GM21529 (cell line): ENCODE data around the gene PIP4K2A.

ENCODE experiments used
- ATAC-seq: cut with Tn5 transposase; IDR thresholded peaks from one replicate; pipeline ENCODE4 v1.9.1; 2021; ENCODE audit not compliant: unreplicated experiment

PIP4K2A gene

GRCh38 chr10:22643116-22643515 lies 71.3 kb downstream of the PIP4K2A start:
- ATAC-seq: no peak

DNA sequence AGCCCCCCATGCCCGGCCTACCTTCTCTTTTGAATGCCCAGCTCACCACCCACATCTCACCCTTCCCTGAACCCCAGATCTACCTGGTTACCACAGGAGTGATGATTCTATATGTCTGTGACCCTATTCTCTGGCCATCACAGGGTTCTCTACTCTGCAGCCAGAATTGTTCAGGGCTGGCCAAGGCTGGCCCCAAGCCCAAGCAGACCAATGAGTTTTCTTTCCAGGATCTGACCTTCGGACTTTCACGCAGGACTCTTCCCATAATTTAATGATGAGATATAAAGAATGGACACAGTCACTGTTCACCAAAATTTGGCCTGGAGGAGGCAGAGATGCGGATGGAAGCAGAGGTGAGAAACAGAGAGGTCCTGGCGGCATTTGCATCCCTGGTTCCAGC lies 72.6 kb downstream of the PIP4K2A start:
- ATAC-seq: no peak

DNA sequence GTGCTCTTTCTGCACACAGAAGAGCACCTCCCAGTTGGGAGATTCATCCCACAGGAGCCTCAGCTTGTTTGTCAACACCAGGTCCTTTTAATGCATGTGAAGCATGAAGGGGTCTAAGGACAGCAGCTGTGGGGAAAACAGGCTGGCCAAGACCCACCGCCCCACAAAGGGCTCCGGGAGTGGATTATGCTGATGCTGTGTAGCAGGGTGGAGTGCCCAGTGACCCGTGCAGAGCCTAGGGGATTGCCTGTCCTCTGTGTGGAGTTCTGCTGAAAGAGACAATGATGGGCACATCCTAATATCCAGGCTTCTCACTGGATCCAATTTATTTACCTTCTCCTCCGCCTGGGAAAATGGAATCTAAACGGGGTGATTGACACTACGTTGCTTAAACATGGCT lies 74.0 kb downstream of the PIP4K2A start:
- ATAC-seq: no peak

DNA sequence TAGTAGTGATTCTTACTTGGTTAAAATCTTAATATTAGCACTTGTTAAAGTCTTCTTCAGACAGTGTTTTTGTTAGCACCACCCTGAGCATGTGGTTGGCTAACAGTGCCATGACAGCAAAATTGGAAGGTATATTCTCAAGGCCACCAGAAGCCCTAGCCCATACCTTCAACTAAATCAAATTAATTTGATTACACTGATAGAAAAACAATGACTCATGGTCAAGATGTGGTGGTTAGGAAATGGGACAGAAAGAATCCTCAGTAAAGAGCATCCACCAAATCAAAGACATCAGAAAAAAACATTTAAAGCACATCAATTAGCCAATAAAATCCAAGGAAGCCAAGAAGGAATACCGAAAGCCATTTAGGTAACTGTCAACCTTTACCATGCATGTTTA lies 75.5 kb downstream of the PIP4K2A start:
- ATAC-seq: no peak

DNA sequence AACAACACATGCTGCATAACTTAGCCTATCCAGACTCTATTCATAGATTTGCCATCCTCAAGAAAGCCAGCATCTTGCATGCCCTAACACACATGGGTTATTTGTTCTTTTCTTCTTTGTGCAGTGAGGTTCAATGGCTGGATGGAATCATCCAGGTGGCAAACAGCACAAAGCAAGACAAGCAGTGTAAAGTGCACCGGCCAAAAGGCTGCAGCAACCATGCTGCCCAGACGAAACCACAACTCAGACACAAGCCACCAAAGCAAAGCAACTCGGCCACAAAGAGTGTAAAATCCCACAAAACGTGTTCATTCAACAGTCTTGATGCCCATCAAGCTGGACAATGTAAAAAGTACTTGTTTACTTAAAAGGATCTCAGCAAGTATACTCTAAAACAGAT lies 76.9 kb downstream of the PIP4K2A start:
- ATAC-seq: no peak

DNA sequence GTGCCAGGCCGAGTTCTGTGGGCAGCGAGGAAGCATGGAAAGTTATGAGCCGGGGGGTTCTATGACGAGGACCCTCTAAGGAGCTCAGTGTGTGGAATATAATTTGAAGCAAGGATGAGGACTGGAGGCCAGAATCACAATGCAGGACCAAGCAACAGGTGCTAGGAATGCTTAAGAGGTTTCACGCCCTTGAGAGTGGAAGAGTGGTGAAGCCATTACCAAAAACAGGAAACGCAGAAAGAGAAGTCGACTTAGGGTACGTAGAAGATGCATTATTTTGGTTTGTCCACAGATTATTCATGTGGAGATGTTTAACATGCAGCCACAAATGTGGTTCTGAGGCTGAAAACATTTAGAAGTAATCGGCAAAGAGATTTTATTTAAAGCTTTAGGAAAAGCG lies 78.7 kb downstream of the PIP4K2A start:
- ATAC-seq: peak; percentile 39

DNA sequence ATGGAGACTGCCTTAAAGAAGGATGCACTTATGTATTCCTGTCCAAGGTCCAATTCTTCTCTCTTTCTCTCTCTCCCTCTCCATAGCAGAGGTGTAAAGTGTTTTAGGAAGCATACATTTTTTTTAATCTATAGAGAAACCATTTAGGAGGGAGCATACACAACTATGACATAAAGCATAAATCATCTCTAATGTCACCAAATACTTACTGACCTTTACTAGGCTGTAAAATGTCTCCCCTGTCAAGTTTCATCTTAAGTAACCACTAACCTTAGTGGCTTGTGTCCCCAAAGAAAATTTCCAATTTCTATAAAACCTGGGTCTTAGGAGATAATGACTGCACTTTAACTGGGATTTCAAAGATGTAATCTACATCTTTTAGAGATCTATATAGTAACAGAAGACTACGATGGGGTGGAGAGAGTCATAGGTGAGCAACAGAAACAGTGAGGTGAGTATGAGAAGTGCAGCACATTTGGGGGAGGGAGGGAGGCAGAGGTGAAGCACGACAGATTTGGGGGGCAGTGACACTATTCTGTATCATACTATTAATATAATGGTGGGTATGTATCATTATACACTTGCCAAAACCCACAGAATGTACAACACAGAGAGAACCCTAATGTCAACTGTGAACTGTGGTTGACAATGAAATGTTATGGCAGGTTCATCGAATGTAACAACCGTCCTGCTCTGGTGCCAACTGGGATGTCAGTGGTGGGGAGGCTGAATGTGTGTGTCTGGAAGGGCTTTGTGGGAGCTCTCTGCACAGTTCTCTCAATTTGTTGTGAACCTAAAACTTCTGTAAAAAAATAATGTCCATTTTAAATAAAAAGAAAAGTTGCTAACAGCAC lies 79.5 kb downstream of the PIP4K2A start:
- ATAC-seq: no peak

- no peak for ATAC-seq
These were observed 80.3 kb downstream of the PIP4K2A start for GRCh38 chr10:22634093-22634492.

- ATAC-seq: no peak
These were observed 80.8 kb downstream of the PIP4K2A start for GRCh38 chr10:22633528-22633927.

DNA sequence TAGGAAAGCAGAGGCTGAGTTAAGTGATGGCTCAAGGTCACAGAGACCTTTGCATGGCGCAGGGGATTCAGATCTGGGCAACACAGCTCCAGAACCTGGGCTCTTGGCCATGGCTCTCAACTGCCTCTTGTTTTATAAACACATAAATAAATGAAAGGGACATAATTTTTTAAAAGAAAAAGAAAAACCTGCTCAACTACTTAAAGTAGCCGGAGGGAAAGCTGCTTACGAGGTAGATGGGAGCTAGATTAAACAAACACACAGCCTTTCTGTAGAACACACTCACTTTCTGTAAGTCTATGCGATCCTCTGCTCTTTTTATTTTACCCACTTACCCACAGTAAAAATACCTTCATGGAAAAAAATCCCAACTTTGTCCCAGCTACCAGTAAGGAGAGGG lies 81.3 kb downstream of the PIP4K2A start:
- ATAC-seq: no peak

DNA sequence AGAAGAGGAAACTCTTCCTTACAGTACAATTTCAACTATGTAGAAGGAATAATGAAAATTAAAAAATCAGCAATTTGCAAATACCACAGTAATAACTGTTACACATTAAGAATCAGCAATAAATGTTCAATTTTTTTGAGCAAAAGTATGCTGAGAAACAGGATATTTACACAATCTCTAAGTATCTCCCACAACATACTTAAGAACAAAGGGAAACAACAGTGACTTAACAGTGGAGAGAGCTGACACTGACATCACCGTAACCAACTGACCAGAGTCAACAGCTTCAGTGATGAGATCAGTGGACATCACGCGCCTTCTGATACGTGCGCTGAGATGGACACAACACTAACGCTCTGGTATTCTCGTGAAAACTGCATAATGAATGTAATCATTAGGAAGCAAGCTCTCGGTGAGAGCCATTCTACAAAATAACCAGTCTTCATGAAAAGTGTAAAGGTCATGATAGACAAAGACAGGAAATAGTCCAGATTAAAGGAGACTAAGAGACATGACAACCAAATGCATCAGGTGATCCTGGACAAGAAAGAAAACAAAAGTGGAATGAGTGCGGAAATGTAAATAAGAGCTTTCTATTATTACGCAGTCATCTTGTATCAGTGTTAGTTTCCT lies 82.6 kb downstream of the PIP4K2A start:
- no peak for ATAC-seq

DNA sequence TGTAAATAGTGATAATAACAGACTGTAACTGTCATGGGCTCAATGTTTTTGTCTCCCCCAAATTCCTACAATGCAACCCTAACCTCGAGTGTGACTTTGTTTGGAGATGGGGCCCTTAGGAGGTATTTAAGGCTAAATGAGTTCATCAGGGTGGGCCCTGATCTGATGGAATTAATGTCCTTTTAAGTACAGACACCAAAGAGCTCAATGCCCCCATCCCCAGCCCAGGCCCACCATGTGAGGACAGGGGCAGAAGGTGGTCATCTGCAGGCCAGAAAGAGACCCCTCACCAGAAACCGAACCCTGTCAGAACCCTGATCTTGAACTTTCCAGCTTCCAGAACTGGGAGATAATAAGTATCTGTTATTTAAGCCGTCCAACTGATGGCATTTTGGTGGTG lies 83.2 kb downstream of the PIP4K2A start:
- no peak for ATAC-seq

GRCh38 chr10:22630234-22631174 lies 83.9 kb downstream of the PIP4K2A start:
- ATAC-seq: peak; percentile 81

GRCh38 chr10:22629852-22630233 lies 84.5 kb downstream of the PIP4K2A start:
- ATAC-seq: peak; percentile 30

GRCh38 chr10:22629126-22629525 lies 85.3 kb downstream of the PIP4K2A start:
- no peak for ATAC-seq

DNA sequence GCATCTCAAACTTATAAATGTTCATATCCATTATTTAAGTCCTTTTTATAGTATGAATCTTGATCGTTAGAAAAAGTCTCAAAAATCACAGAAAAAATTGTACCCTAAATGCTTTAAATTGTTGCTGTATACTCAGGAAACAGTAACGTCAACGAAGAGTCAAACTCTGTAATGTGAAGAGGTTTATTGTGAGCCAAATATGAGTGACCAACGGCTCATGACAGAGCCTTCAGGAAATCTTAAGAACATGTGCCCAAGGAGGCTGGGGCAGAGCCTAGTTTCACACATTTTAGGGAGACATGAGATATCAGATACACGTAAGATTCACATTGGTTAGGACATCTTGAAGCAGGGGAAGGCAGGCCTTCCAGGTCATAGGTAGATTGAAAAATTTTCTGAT lies 86.1 kb downstream of the PIP4K2A start:
- ATAC-seq: no peak

DNA sequence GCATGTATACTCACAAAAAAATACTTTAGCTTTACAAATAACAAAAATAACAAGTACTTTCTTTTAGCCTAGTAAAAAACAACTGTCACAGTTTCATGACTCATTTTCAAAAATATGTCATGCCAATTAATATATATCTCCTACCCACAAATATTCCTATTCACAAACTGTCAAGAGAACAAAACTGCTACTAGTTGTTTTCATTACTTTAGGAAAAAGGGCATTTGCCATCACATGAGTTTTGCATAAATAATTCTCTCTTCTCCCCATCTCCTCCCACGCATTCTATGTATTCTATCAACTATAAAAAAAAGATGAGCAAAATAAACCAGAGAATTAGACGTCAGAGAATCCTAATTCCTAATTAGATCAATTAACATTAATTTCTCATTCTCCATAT lies 87.6 kb downstream of the PIP4K2A start:
- ATAC-seq: no peak

- ATAC-seq: no peak
These were observed 88.7 kb downstream of the PIP4K2A start for GRCh38 chr10:22625516-22626290.

DNA sequence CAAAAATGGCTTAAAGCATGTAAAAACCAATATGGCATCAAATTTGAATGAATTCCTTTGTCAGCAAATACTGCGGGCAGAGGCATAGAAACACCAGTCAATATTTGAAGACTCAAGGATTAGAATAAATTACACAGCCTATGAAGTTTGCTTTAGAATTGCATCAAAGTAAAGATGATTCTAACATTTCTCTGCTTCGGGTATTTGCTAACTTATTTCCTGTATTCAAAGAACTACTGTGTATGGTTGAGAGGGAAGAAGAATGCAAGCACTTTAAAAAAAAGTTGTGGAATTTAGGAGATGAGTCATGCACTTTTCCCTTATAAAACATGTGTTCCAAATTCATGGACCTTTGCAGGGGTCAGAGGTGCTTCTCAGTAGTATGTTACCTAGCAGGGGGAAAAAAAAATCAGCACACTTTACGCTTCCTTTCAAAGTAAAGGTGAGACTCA lies 90.1 kb downstream of the PIP4K2A start:
- no peak for ATAC-seq

DNA sequence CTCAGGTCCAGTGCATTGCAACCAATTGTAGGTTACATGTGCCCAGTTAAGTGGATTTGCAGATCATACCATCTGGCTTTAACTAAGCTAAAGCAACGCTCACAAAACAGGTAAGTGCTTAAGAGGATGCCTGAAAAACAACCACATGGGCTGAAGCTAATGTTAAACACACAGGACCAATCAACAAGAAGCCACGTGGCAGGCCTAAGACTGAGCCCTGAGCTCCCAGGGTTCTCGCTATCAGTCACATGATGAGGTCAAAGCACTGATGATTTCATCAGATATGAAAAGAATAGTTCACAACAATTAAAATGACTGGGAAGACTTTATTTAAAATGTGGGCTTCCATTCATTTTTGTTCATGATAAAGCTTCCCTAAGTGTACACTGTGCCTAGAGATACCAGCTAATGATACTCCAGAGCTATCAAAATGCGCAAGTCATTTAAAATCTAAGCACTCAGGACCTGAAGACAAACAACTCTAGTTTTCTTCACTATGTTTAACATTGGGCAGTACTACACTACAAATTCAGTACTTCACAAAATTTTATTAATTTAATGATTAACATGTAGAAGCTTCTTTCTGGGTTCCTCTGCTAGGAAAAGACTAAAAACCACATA lies 90.6 kb downstream of the PIP4K2A start:
- no peak for ATAC-seq
